Measurements from ENCODE around the gene PSMD4. TPM values are rescaled to one million over a fixed set of nuclear protein-coding genes. Genes with fewer than 3 reads are reported as not detected.

PSMD4 gene
- total RNA-seq, 1 donor from 2014 or later: 123 TPM

GRCh38 chr1:151312411-151312810 is 57.9 kb downstream of the PSMD4 start:
- H3K4me2 ChIP-seq: no peak overlapping the region
- peaks cover 36% of the 10 kb centered on the region for H3K36me3 Mint-ChIP-seq
- H3K27ac Mint-ChIP-seq: no peak overlapping the region
- H3K79me2 ChIP-seq (ENCODE audit: low read depth): peaks cover 7% of the 10 kb centered on the region
- peaks cover 7% of the 10 kb centered on the region for H4K20me1 ChIP-seq (ENCODE audit: low read depth)
- TF ChIP-seq EZH2 (IDR thresholded peaks at IDR 0.05) (no peak), CTCF (IDR thresholded peaks at IDR 0.05) (no peak), EZH2phosphoT487 (IDR thresholded peaks at IDR 0.05) (no peak)
- no peaks in the 10 kb centered on the region for H3K27me3 ChIP-seq
- H3K36me3 ChIP-seq: no peaks in the 10 kb centered on the region
- no peak for DNase-seq (ENCODE audit: low spot score)
- H3K9me3 Mint-ChIP-seq: no peaks in the 10 kb centered on the region
- H3K4me3 Mint-ChIP-seq: no peak overlapping the region
- no peak overlapping the region for H3K27ac ChIP-seq
- H3K4me1 ChIP-seq: peaks cover 25% of the 10 kb centered on the region
- no peak overlapping the region for H3K9ac ChIP-seq
- no peak overlapping the region for H2AFZ ChIP-seq (replicated peaks)
- H3K4me3 ChIP-seq: no peak overlapping the region
- peaks cover 24% of the 10 kb centered on the region for H3F3A ChIP-seq (ENCODE audit: low read depth)
- H3K4me1 Mint-ChIP-seq: peaks cover 33% of the 10 kb centered on the region
- H3K9me3 ChIP-seq (ENCODE audit: low read depth): no peaks in the 10 kb centered on the region
- H3K27me3 Mint-ChIP-seq (ENCODE audit: insufficient read depth, low read depth): peaks cover 2% of the 10 kb centered on the region

- no peak overlapping the region for H3K4me3 ChIP-seq
- no peak for DNase-seq (ENCODE audit: low spot score)
- Mint-ChIP-seq H3K9me3 (no peaks in the 10 kb centered on the region), H3K36me3 (peaks cover 35% of the 10 kb centered on the region), H3K27me3 (ENCODE audit: insufficient read depth, low read depth) (peaks cover 2% of the 10 kb centered on the region), H3K4me1 (peaks cover 33% of the 10 kb centered on the region), H3K27ac (no peak overlapping the region), H3K4me3 (no peak overlapping the region)
- TF ChIP-seq EZH2phosphoT487 (IDR thresholded peaks at IDR 0.05) (no peak), EZH2 (IDR thresholded peaks at IDR 0.05) (no peak), CTCF (IDR thresholded peaks at IDR 0.05) (no peak)
- H3K9ac ChIP-seq: no peak overlapping the region
- no peak overlapping the region for H2AFZ ChIP-seq (replicated peaks)
- no peaks in the 10 kb centered on the region for H3K27me3 ChIP-seq
- no peak overlapping the region for H3K4me2 ChIP-seq
- peaks cover 25% of the 10 kb centered on the region for H3K4me1 ChIP-seq
- peaks cover 7% of the 10 kb centered on the region for H3K79me2 ChIP-seq (ENCODE audit: low read depth)
- no peak overlapping the region for H3K27ac ChIP-seq
- peaks cover 7% of the 10 kb centered on the region for H4K20me1 ChIP-seq (ENCODE audit: low read depth)
- no peaks in the 10 kb centered on the region for H3K36me3 ChIP-seq
- peaks cover 24% of the 10 kb centered on the region for H3F3A ChIP-seq (ENCODE audit: low read depth)
- no peaks in the 10 kb centered on the region for H3K9me3 ChIP-seq (ENCODE audit: low read depth)
These were observed 58.3 kb downstream of the PSMD4 start for GRCh38 chr1:151312826-151313225.

- H3K9me3 Mint-ChIP-seq: no peaks in the 10 kb centered on the region
- Histone ChIP-seq H3K27me3 (no peaks in the 10 kb centered on the region), H3K36me3 (no peaks in the 10 kb centered on the region), H3K27ac (no peak overlapping the region), H2AFZ (replicated peaks) (no peak overlapping the region), H4K20me1 (ENCODE audit: low read depth) (peaks cover 7% of the 10 kb centered on the region), H3K4me3 (no peak overlapping the region), H3K4me2 (no peak overlapping the region), H3K79me2 (ENCODE audit: low read depth) (peaks cover 7% of the 10 kb centered on the region), H3K9me3 (ENCODE audit: low read depth) (no peaks in the 10 kb centered on the region), H3K9ac (no peak overlapping the region), H3F3A (ENCODE audit: low read depth) (peaks cover 23% of the 10 kb centered on the region), H3K4me1 (peaks cover 25% of the 10 kb centered on the region)
- no peak for DNase-seq (ENCODE audit: low spot score)
- peaks cover 31% of the 10 kb centered on the region for H3K36me3 Mint-ChIP-seq
- H3K4me1 Mint-ChIP-seq: peaks cover 33% of the 10 kb centered on the region
- peaks cover 2% of the 10 kb centered on the region for H3K27me3 Mint-ChIP-seq (ENCODE audit: insufficient read depth, low read depth)
- H3K27ac Mint-ChIP-seq: no peak overlapping the region
- no peak overlapping the region for H3K4me3 Mint-ChIP-seq
- no peak for TF ChIP-seq CTCF (IDR thresholded peaks at IDR 0.05)
- TF ChIP-seq EZH2 (IDR thresholded peaks at IDR 0.05): no peak
- no peak for TF ChIP-seq EZH2phosphoT487 (IDR thresholded peaks at IDR 0.05)
These were observed 59.0 kb downstream of the PSMD4 start for GRCh38 chr1:151313501-151313900.

Data from neural progenitor cell (in vitro differentiated cells).